Measurements from ENCODE around the gene PRKAR2A.
"Not testable (repeated sequence)": the region's sequence is repeated elsewhere in the genome, so short reads cannot be mapped to it uniquely, and the experiment has no call there.

The PRKAR2A gene

GRCh38 chr3:48747015-48747615 is 100.6 kb downstream of the PRKAR2A start:
- Histone ChIP-seq H3K27me3 (ENCODE audit: control insufficient read depth, insufficient read depth, low read length) (no peaks in the 10 kb centered on the region), H3K27ac (ENCODE audit: low read depth, low read length) (no peak overlapping the region), H3K4me1 (ENCODE audit: control insufficient read depth, insufficient read depth, low read length) (no peaks in the 10 kb centered on the region), H3K9me3 (ENCODE audit: control insufficient read depth, insufficient read depth, low read length) (no peaks in the 10 kb centered on the region), H3K36me3 (ENCODE audit: control insufficient read depth, insufficient read depth, low read length) (0 out of 2 replicates have a peak, but pooled peaks cover 7% of the 10 kb centered on the region), H3K9ac (ENCODE audit: low read depth, low read length) (no peak overlapping the region), H3K4me3 (ENCODE audit: low read depth, low read length) (no peak overlapping the region)

DNA sequence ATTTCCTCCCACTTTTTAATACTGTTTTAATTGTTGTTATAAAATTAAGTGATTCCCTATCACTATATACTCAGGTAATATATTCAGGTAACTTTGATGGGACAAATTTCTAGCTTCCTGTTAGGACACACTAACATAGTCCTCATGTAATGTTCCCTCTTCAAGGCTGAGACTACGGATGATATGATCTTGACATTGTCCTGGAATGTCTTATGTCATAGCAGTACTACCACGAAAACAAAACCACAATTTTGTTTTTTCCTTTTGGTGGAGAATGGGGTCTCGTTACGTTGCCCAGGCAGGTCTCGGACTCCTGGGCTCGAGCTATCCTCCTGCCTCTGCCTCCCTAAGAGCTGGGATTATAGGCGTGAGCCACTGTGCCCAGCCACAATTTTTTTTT is 103.9 kb downstream of the PRKAR2A start:
- H3K4me1 ChIP-seq (ENCODE audit: control insufficient read depth, insufficient read depth, low read length): no peaks in the 10 kb centered on the region

DNA sequence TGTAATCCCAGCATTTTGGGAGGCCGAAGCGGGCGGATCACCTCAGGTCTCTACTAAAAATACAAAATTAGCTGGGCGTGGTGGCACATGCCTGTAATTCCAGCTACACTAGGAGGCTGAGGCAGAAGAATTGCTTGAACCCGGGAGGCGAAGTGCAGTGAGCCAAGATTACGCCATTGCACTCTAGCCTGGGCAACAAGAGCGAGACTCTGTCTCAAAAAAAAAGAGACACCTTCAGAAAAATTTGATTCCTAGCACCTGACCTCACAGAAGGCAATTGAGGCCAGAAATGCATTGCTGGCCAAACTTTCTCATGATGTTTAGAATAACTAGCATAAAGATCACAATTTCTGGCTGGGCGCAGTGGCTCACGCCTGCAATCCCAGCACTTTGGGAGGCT is 106.4 kb downstream of the PRKAR2A start:
- H3K4me3 ChIP-seq (ENCODE audit: low read depth, low read length); H3K9ac ChIP-seq (ENCODE audit: low read depth, low read length); H3K4me1 ChIP-seq (ENCODE audit: control insufficient read depth, insufficient read depth, low read length); H3K36me3 ChIP-seq (ENCODE audit: control insufficient read depth, insufficient read depth, low read length); H3K27me3 ChIP-seq (ENCODE audit: control insufficient read depth, insufficient read depth, low read length); H3K9me3 ChIP-seq (ENCODE audit: control insufficient read depth, insufficient read depth, low read length); H3K27ac ChIP-seq (ENCODE audit: low read depth, low read length): not testable (repeated sequence)

More for the DNA sequence above, 103.9 kb downstream of the PRKAR2A start:
- Histone ChIP-seq H3K27ac (ENCODE audit: low read depth, low read length) (no peak overlapping the region), H3K27me3 (ENCODE audit: control insufficient read depth, insufficient read depth, low read length) (no peaks in the 10 kb centered on the region), H3K9me3 (ENCODE audit: control insufficient read depth, insufficient read depth, low read length) (no peaks in the 10 kb centered on the region), H3K9ac (ENCODE audit: low read depth, low read length) (no peak overlapping the region), H3K4me3 (ENCODE audit: low read depth, low read length) (no peak overlapping the region), H3K36me3 (ENCODE audit: control insufficient read depth, insufficient read depth, low read length) (no peaks in the 10 kb centered on the region)

GRCh38 chr3:48739955-48740823 is 107.5 kb downstream of the PRKAR2A start:
- no peak overlapping the region for H3K4me3 ChIP-seq (ENCODE audit: low read depth, low read length)
- no peak overlapping the region for H3K27ac ChIP-seq (ENCODE audit: low read depth, low read length)
- H3K27me3 ChIP-seq (ENCODE audit: control insufficient read depth, insufficient read depth, low read length): no peaks in the 10 kb centered on the region
- no peaks in the 10 kb centered on the region for H3K4me1 ChIP-seq (ENCODE audit: control insufficient read depth, insufficient read depth, low read length)
- no peaks in the 10 kb centered on the region for H3K36me3 ChIP-seq (ENCODE audit: control insufficient read depth, insufficient read depth, low read length)
- no peak overlapping the region for H3K9ac ChIP-seq (ENCODE audit: low read depth, low read length)
- H3K9me3 ChIP-seq (ENCODE audit: control insufficient read depth, insufficient read depth, low read length): no peaks in the 10 kb centered on the region

DNA sequence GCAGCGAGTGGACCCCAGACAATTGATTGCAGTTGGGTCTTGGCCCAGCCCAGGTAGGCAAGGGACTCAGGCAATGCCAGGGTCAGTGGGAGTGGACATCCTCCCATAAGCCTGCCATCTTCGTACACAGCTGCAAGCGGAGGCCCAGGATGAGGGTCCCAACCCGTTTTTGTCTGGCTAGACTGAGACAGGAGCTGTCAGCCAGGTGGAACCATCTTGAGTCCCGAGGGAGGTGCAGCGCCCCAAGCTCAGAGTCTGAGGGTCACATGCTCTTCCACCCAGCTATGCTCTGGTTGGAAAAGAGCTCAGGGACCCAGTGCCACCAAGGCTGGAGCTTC is 108.1 kb downstream of the PRKAR2A start:
- Histone ChIP-seq H3K9ac (ENCODE audit: low read depth, low read length) (no peak overlapping the region), H3K36me3 (ENCODE audit: control insufficient read depth, insufficient read depth, low read length) (no peaks in the 10 kb centered on the region), H3K4me3 (ENCODE audit: low read depth, low read length) (no peak overlapping the region), H3K27ac (ENCODE audit: low read depth, low read length) (no peak overlapping the region), H3K27me3 (ENCODE audit: control insufficient read depth, insufficient read depth, low read length) (no peaks in the 10 kb centered on the region), H3K9me3 (ENCODE audit: control insufficient read depth, insufficient read depth, low read length) (no peaks in the 10 kb centered on the region), H3K4me1 (ENCODE audit: control insufficient read depth, insufficient read depth, low read length) (no peaks in the 10 kb centered on the region)

DNA sequence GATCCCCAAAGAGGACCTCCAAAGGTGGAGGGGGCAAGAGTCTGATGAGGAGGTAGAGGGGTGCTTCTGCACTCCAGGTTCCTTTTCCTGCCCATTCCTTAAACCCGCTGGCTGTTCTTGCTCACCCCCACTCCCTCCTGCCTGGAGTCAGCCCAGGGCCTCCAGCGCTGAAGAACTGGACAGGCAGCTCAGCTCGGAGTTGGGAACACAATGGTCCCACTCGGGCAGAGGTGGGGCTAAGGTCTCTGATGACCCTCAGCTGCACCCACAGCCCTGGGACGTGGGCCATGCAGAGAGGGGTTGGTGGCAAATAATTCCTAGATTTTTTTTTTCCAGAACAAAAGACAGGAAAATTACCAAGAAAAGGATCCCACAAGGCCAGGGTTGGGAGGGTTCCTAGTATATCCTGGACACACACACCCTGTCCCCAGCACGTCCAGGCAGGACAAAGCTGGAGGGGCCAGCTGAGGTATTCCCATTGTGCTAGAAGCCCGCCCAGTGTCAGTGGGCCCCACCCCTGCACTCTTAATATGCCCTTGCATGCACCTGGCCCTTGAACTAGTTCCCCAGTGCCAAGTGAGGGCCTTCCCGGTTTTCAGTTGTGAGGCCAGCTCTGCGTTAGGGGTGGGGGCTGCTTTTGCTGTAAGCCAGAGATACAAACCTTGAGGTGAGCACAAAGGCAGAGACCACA is 108.6 kb downstream of the PRKAR2A start:
- no peak overlapping the region for H3K4me3 ChIP-seq (ENCODE audit: low read depth, low read length)
- no peak overlapping the region for H3K27ac ChIP-seq (ENCODE audit: low read depth, low read length)
- H3K36me3 ChIP-seq (ENCODE audit: control insufficient read depth, insufficient read depth, low read length): no peaks in the 10 kb centered on the region
- H3K9me3 ChIP-seq (ENCODE audit: control insufficient read depth, insufficient read depth, low read length): no peaks in the 10 kb centered on the region
- no peaks in the 10 kb centered on the region for H3K27me3 ChIP-seq (ENCODE audit: control insufficient read depth, insufficient read depth, low read length)
- H3K4me1 ChIP-seq (ENCODE audit: control insufficient read depth, insufficient read depth, low read length): no peaks in the 10 kb centered on the region
- H3K9ac ChIP-seq (ENCODE audit: low read depth, low read length): no peak overlapping the region

DNA sequence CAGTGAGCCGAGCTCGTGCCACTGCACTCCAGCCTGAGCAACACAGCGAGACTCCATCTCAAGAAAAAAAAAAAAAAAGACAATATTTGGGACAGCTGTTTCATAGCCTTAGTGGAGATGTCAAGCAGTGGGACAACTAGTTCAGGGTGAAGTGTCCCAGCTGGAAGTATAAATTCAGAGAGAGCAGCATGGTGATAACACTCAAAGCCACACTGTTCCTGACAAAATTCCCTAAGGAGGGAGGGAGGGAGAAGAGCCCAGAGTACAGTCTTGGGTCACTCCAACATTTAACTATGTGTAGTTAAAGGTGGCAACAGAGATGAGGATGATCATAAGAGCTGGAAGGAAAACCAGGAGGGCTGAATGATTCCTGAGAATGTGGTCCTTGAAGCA is 109.5 kb downstream of the PRKAR2A start:
- Histone ChIP-seq H3K27ac (ENCODE audit: low read depth, low read length) (no peak overlapping the region), H3K9me3 (ENCODE audit: control insufficient read depth, insufficient read depth, low read length) (0 out of 2 replicates have a peak, but pooled peaks cover under 1% of the 10 kb centered on the region), H3K4me1 (ENCODE audit: control insufficient read depth, insufficient read depth, low read length) (no peaks in the 10 kb centered on the region)

DNA sequence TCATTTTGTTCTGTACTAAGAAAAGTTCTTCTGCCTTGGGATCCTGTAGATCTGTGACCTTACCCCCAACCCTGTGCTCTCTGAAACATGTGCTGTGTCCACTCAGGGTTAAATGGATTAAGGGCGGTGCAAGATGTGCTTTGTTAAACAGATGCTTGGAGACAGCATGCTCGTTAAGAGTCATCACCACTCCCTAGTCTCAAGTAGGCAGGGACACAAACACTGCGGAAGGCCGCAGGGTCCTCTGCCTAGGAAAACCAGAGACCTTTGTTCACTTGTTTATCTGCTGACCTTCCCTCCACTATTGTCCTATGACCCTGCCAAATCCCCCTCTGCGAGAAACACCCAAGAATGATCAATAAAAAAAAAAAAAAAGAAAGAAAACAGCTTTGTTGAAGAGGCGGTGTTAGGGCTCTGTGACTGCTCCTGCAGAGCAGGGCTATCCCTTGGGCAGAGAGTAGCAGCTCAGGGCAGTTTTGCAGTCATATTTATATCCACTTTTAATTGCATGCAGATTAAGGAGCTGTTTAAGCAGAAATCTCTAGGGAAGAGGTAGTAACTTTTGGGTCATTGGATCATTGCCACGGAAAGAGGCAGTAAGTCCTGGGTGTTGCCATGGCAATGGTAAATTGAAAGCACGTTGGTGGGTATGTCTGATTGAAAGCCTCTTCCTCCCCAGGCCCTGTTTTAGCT is 112.5 kb downstream of the PRKAR2A start:
- not testable (repeated sequence) for H3K27ac ChIP-seq (ENCODE audit: low read depth, low read length); H3K36me3 ChIP-seq (ENCODE audit: control insufficient read depth, insufficient read depth, low read length); H3K27me3 ChIP-seq (ENCODE audit: control insufficient read depth, insufficient read depth, low read length); H3K4me3 ChIP-seq (ENCODE audit: low read depth, low read length); H3K9ac ChIP-seq (ENCODE audit: low read depth, low read length); H3K9me3 ChIP-seq (ENCODE audit: control insufficient read depth, insufficient read depth, low read length); H3K4me1 ChIP-seq (ENCODE audit: control insufficient read depth, insufficient read depth, low read length)

More for the DNA sequence above, 109.5 kb downstream of the PRKAR2A start:
- Histone ChIP-seq H3K27me3 (ENCODE audit: control insufficient read depth, insufficient read depth, low read length) (no peaks in the 10 kb centered on the region), H3K36me3 (ENCODE audit: control insufficient read depth, insufficient read depth, low read length) (no peaks in the 10 kb centered on the region), H3K4me3 (ENCODE audit: low read depth, low read length) (no peak overlapping the region), H3K9ac (ENCODE audit: low read depth, low read length) (no peak overlapping the region)

DNA sequence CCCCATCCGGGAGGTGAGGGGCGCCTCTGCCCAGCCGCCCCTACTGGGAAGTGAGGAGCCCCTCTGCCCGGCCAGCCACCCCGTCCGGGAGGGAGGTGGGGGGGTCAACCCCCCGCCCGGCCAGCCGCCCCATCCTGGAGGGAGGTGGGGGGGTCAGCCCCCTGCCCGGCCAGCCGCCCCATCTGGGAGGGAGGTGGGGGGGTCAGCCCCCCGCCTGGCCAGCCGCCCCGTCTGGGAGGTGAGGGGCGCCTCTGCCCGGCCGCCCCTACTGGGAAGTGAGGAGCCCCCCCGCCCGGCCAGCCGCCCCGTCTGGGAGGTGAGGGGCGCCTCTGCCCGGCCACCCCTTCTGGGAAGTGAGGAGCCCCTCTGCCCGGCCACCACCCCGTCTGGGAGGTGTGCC is 113.1 kb downstream of the PRKAR2A start:
- not testable (repeated sequence) for H3K27ac ChIP-seq (ENCODE audit: low read depth, low read length); H3K9me3 ChIP-seq (ENCODE audit: control insufficient read depth, insufficient read depth, low read length); H3K9ac ChIP-seq (ENCODE audit: low read depth, low read length); H3K4me1 ChIP-seq (ENCODE audit: control insufficient read depth, insufficient read depth, low read length); H3K4me3 ChIP-seq (ENCODE audit: low read depth, low read length); H3K27me3 ChIP-seq (ENCODE audit: control insufficient read depth, insufficient read depth, low read length); H3K36me3 ChIP-seq (ENCODE audit: control insufficient read depth, insufficient read depth, low read length)

DNA sequence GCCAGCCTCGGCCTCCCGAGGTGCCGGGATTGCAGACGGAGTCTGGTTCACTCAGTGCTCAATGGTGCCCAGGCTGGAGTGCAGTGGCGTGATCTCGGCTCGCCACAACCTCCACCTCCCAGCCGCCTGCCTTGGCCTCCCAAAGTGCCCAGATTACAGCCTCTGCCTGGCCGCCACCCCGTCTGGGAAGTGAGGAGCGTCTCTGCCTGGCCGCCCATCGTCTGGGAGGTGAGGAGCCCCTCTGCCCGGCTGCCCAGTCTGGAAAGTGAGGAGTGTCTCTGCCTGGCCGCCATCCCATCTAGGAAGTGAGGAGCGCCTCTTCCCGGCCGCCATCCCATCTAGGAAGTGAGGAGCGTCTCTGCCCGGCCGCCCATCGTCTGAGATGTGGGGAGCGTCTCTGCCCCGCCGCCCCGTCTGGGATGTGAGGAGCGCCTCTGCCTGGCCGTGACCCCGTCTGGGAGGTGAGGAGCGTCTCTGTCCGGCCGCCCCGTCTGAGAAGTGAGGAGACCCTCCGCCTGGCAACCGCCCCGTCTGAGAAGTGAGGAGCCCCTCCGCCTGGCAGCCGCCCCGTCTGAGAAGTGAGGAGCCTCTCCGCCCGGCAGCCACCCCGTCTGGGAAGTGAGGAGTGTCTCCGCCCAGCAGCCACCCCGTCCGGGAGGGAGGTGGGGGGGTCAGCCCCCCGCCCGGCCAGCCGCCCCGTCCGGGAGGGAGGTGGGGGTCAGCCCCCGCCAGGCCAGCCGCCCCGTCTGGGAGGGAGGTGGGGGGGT is 113.7 kb downstream of the PRKAR2A start:
- H3K36me3 ChIP-seq (ENCODE audit: control insufficient read depth, insufficient read depth, low read length); H3K9me3 ChIP-seq (ENCODE audit: control insufficient read depth, insufficient read depth, low read length); H3K4me1 ChIP-seq (ENCODE audit: control insufficient read depth, insufficient read depth, low read length); H3K27ac ChIP-seq (ENCODE audit: low read depth, low read length); H3K9ac ChIP-seq (ENCODE audit: low read depth, low read length); H3K4me3 ChIP-seq (ENCODE audit: low read depth, low read length); H3K27me3 ChIP-seq (ENCODE audit: control insufficient read depth, insufficient read depth, low read length): not testable (repeated sequence)

Measured in HUES48 (cell line).